Right hindlimb (tissue), 1 donor: ENCODE measurements around the gene RREB1.

Source experiments
- DNase-seq: peaks from one replicate; pipeline ENCODE4 v3.0.0-alpha.2; 2018

The RREB1 gene

GRCh38 chr6:7100753-7101081 is 7.0 kb upstream of the RREB1 start:
- DNase-seq, result no peak

GRCh38 chr6:7101290-7101689 is 6.5 kb upstream of the RREB1 start:
- DNase-seq, result no peak

GRCh38 chr6:7104752-7105151 is 3.0 kb upstream of the RREB1 start:
- no peak for DNase-seq

GRCh38 chr6:7106215-7106751 is 1.5 kb upstream of the RREB1 start:
- no peak for DNase-seq

- DNase-seq, result peak; percentile 51
Measured at GRCh38 chr6:7106752-7107577, 796 bp upstream of the RREB1 start.

GRCh38 chr6:7108196-7108963 is 619 bp downstream of the RREB1 start:
- peak; percentile 76 for DNase-seq

GRCh38 chr6:7108964-7109836 is 1.4 kb downstream of the RREB1 start:
- peak; percentile 71 for DNase-seq

- no peak for DNase-seq
Measured at GRCh38 chr6:7110092-7110792, 2.5 kb downstream of the RREB1 start.

GRCh38 chr6:7111095-7111690 is 3.4 kb downstream of the RREB1 start:
- no peak for DNase-seq

- DNase-seq, result no peak
Measured at GRCh38 chr6:7112171-7112570, 4.4 kb downstream of the RREB1 start.

- no peak for DNase-seq
Measured at GRCh38 chr6:7112741-7113313, 5.1 kb downstream of the RREB1 start.

- DNase-seq, result no peak
Measured at GRCh38 chr6:7114744-7115458, 7.1 kb downstream of the RREB1 start.

GRCh38 chr6:7115543-7116231 is 7.9 kb downstream of the RREB1 start:
- no peak for DNase-seq

GRCh38 chr6:7119272-7119801 is 11.6 kb downstream of the RREB1 start:
- no peak for DNase-seq

- DNase-seq, result no peak
Measured at GRCh38 chr6:7121700-7122241, 14.0 kb downstream of the RREB1 start.

- no peak for DNase-seq
Measured at GRCh38 chr6:7122684-7123083, 14.9 kb downstream of the RREB1 start.

- DNase-seq, result no peak
Measured at GRCh38 chr6:7124114-7124513, 16.4 kb downstream of the RREB1 start.

GRCh38 chr6:7124636-7125035 is 16.9 kb downstream of the RREB1 start:
- no peak for DNase-seq

GRCh38 chr6:7125290-7125689 is 17.5 kb downstream of the RREB1 start:
- no peak for DNase-seq

GRCh38 chr6:7126754-7127153 is 19.0 kb downstream of the RREB1 start:
- no peak for DNase-seq
